Testis (tissue), 2 donors: Measurements from ENCODE around the gene ZBTB5.

Experiments
- CTCF ChIP-seq, 3 experiments: fragments of 450-650 bp in 2 of 3; fragments of 200-600 bp in 1 of 3; sonication (generic) in 1 of 3; IDR thresholded peaks; one replicate each; pipeline ENCODE4 v1.5.1; 2016 to 2019; ENCODE audit warnings: antibody characterized with exemption in 3 of 3, mild to moderate bottlenecking in 2 of 3, moderate library complexity in 1 of 3
- POLR2A ChIP-seq: fragments of 450-650 bp; IDR thresholded peaks from one replicate; pipeline ENCODE4 v1.6.1; 2017; ENCODE audit warnings: antibody characterized with exemption, mild to moderate bottlenecking, moderate library complexity

GRCh38 chr9:37471942-37472684, 6.9 kb upstream of the ZBTB5 start:
- TF ChIP-seq POLR2A, result no peak
- TF ChIP-seq CTCF (IDR thresholded peaks at IDR 0.05), result no peak
